ENCODE measurements around the gene IL1R2.
"Not testable (repeated sequence)": the region's sequence is repeated elsewhere in the genome, so short reads cannot be mapped to it uniquely, and the experiment has no call there.

Gene IL1R2

GRCh38 chr2:102000813-102001766, 9.3 kb downstream of the IL1R2 start:
- no peak for DNase-seq

GRCh38 chr2:102001767-102002142, 10.0 kb downstream of the IL1R2 start:
- DNase-seq: no peak

DNA sequence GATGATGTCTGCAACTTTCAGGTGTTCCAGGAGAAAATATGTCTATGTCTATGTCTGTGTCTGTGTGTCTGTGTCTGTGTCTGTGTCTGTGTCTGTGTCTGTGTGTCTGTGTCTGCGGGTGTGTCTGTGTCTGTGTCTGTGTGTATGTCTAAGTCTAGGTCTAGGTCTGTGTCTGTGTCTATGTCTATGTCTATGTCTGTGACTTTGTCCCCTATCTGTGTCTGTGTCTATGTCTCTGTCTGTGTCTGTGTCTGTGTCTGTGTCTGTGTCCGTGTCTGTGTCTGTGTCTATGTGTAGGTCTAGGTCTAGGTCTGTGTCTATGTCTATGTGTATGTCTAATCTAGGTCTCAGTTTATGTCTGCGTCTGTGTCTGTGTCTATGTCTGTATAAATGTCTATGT, 10.5 kb downstream of the IL1R2 start:
- no peak for DNase-seq

- DNase-seq: not testable (repeated sequence)
Measured at GRCh38 chr2:102002909-102003308, 11.1 kb downstream of the IL1R2 start.

- DNase-seq: no peak
Measured at GRCh38 chr2:102003696-102004095, 11.9 kb downstream of the IL1R2 start.

GRCh38 chr2:102004581-102004980, 12.8 kb downstream of the IL1R2 start:
- no peak for DNase-seq

DNA sequence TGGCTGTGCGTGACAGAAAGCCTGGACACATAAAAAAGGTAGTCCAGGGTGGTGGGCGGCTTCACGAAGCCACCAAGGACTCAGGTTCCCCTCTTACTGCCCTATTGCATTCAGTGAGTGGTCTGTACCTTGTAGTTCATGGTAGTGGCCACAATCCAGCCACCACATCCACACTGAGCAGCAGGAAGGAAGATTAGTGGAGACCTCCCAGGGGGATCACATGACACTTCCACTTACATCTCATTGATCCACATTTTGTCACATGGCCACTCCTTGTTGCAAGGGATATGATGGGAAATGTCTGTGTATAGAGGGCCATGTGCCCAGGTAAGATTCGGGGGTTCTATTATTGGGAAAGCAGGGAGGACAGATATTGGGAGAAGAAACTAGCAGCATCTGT, 13.7 kb downstream of the IL1R2 start:
- no peak for DNase-seq

DNA sequence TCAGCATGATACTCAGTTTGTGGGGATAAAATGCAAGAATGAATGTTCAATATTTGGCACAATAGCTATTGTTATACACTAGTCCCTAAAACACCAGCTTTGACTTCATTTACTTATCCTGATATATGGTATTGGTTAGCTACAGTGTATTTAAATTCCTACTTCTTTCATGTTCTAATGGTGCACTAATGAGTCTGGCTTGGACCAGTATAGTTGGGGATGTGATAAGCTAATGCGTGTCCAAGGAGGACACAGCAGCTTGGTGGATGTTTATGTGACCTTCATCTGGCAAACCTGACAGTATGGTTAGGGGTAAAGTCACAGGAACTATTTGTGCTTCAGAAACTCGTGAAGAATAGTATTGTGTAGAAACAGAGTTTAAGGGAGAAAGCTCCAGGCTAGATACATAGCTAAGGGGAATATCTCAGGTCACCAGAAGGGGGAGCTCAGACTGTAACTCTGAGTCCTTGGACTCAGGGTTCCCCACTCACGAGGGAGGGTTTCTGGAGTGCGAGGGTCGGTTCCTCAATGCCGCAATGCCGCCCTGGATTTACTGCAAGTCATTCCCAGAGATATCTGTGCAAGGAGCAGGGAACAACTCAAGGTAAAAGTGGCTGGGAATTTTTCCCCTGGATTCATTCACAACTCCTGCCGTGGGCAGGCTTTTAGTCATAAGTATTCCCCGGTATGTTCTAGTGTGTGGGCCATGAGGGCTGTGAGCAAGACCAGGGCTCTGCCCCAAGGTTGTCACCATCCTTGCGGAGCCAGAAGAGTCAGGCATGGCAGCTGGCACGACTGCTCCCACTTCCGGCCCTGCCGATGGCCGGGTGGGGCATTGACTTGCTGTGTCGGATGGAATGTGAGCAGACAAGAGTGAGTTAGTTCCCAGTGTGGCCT, 14.5 kb downstream of the IL1R2 start:
- DNase-seq: no peak

GRCh38 chr2:102006886-102007278, 15.1 kb downstream of the IL1R2 start:
- no peak for DNase-seq

DNA sequence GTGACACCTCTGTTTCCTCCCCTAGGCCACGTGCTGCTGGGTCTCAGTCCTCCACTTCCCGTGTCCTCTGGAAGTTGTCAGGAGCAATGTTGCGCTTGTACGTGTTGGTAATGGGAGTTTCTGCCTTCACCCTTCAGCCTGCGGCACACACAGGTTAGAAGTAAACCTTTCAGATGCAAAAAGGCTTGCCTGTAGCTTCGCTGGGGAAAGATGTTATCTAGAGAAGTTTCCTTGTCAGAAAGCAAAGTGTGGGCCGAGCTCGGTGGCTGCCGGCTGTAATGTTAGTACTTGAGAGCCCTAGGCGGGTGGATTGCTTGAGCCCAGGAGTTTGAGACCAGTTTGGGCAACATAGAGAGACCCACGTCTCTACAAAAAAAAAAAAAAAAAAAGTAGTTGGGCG, 16.7 kb downstream of the IL1R2 start:
- DNase-seq: no peak

DNA sequence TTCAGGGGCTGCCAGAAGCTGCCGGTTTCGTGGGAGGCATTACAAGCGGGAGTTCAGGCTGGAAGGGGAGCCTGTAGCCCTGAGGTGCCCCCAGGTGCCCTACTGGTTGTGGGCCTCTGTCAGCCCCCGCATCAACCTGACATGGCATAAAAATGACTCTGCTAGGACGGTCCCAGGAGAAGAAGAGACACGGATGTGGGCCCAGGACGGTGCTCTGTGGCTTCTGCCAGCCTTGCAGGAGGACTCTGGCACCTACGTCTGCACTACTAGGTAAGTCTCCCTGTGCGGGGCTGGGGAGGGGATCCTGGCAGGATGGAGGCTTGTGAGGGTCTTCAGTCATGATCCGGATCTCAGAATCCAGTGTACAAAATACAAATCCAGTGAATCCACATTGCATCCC, 17.8 kb downstream of the IL1R2 start:
- no peak for DNase-seq

GRCh38 chr2:102010902-102011301, 19.1 kb downstream of the IL1R2 start:
- DNase-seq: no peak

DNA sequence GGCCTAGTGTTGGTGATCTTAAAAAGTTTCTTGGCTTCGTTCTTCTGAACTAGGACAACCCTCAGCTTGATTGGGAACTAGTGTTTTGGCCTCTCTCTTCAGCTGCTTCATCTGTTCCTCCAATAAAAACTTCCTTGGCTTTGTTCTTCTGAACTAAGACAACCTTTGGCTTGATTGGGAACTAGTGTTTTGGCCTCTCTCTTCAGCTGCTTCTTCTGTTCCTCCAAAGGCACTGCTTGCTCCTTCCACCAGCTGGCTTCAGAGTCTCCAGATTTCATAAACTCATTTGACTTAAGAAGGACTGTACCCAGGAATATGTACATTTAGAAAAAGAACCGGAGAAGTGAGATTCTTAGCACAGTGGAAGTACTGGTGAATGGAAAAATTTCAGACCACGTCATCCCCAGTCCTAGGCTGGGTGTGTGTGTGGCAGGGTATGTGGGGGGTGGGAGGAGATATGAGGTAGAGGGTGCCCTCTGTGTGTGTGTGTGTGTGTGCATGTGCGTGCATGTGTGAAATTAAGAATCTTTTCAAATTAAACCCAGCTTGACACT, 20.4 kb downstream of the IL1R2 start:
- no peak for DNase-seq

- no peak for DNase-seq
Measured at GRCh38 chr2:102013206-102014040, 21.7 kb downstream of the IL1R2 start.

DNA sequence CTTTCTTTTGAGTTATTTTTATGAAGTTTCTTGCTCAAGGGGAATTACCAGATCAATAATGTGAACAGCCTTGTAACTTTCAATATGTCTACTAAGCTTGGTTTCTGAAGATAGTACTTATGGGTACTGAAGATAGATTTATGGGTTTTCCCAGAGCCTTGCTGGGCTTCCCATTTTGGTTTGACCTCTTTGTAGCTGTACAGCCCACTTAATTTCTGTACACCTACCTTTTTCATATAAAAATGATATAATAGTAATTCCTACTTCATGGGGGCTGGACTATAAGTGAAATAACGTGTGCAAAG, 22.2 kb downstream of the IL1R2 start:
- no peak for DNase-seq

- DNase-seq: no peak
Measured at GRCh38 chr2:102015399-102015798, 23.6 kb downstream of the IL1R2 start.

DNA sequence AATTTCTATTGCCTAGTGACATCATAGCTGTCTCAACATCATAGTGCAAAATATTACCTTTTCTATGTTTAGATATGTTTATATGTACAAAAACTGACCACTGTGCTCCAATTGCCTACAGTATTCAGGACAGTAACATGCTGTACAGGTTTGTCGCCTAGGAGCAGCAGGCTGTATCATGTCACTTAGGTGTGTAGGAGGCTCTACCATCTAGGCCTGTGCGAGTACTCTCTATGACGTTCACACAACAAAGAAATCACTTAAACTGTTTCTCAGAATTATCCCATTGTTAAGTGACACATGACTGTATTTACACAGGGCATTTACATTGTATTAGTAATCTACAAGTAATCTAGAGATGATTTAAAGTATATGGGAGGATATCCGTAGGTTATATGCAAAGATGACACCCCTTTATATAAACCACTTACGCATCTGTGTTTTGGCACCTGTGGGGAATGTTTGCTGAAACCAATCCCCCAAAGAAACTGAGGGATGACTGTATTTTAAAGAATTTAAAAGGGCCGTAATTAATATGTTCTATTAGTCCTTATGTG, 24.7 kb downstream of the IL1R2 start:
- no peak for DNase-seq

DNA sequence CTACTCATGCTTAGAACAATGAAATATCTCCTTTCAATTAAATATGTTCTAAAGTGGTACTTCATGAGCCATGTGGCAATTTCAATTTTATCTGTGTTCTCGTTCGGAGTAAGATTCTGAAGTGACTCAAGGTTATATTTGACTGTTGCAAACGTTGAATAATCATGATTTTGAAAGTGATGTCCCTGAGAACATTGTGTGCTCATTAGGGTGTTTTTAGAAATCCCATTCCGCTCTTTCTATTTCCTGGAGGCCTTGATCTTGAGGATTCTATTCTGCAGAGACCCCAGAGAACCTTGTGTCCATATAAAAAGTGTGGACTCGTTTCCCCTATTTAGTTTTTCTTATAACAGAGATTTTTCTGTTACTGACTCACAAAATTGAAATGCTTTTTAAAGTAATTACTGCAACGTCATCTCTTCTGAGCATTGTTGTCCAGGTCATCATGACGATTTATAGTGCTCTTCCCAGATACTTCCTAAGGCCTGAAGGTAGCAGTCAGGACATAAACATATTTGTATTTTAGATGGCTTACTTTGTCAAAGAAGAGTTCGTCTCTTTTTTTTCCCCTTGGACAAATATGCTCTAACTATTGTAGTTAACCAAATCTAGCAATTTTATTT, 27.2 kb downstream of the IL1R2 start:
- no peak for DNase-seq

GRCh38 chr2:102020596-102021170, 28.9 kb downstream of the IL1R2 start:
- DNase-seq: peak; percentile 90

- DNase-seq: no peak
Measured at GRCh38 chr2:102021779-102022178, 30.0 kb downstream of the IL1R2 start.

- DNase-seq: no peak
Measured at GRCh38 chr2:102022884-102023539, 31.3 kb downstream of the IL1R2 start.
